H1 (cell line): ENCODE results near the gene UBE4A. TPM values are rescaled to one million over a fixed set of nuclear protein-coding genes. Genes with fewer than 3 reads are reported as not detected.

Experiments
- CTCF ChIA-PET: fragments of 300-600 bp; sonication (Branson Sonifier 250); formaldehyde crosslinking; loops from one replicate; lab custom pipeline; 2021; ENCODE audit not compliant: partially characterized antibody; lab: Charles Lee
- POLR2A ChIA-PET: fragments of 300-600 bp; sonication (Branson Sonifier 250); formaldehyde crosslinking; loops from one replicate; lab custom pipeline; 2021; ENCODE audit warnings: inconsistent platforms; ENCODE audit not compliant: partially characterized antibody; lab: Charles Lee
- DNase-seq, 2 experiments: peaks; one replicate each; pipeline versions ENCODE4 v3.0.0 to v3.0.0-alpha.2; 2010 to 2022; ENCODE audit warnings: low spot score in 2 of 2, low read depth in 1 of 2, mixed read lengths in 1 of 2
- FAIRE-seq: peaks from 2 replicates; lab custom pipeline; 2011; peaks lifted over from hg19 to GRCh38; lab: Jason Lieb, UNC
- H2AFZ ChIP-seq: 2 replicates; pipeline ENCODE4 v1.8.1; 2012; ENCODE audit warnings: low read length, inconsistent platforms
- H2AK5ac ChIP-seq: 2 replicates; pipeline ENCODE4 v1.6.1; 2013; ENCODE audit warnings: low read depth, low read length
- H2BK120ac ChIP-seq: replicated peaks from 2 replicates; pipeline ENCODE3; 2013; ENCODE audit warnings: low read depth, low read length, inconsistent platforms
- H2BK12ac ChIP-seq: 2 replicates; pipeline ENCODE4 v1.6.1; 2013; ENCODE audit warnings: low read depth, low read length
- H2BK15ac ChIP-seq: 2 replicates; pipeline ENCODE4 v1.6.1; 2013; ENCODE audit warnings: low read length
- H2BK20ac ChIP-seq: 2 replicates; pipeline ENCODE4 v1.6.1; 2013; ENCODE audit warnings: low read length
- H2BK5ac ChIP-seq: 2 replicates; pipeline ENCODE4 v1.6.1; 2013; ENCODE audit warnings: low read depth, low read length
- H3K14ac ChIP-seq: 2 replicates; pipeline ENCODE4 v1.6.1; 2013; ENCODE audit warnings: inconsistent platforms; ENCODE audit not compliant: insufficient read length
- H3K18ac ChIP-seq: 2 replicates; pipeline ENCODE4 v1.6.1; 2013; ENCODE audit warnings: low read length; ENCODE audit errors: extremely low read depth
- H3K23ac ChIP-seq: 2 replicates; pipeline ENCODE4 v1.6.1; 2013; ENCODE audit warnings: inconsistent platforms; ENCODE audit not compliant: insufficient read length
- H3K23me2 ChIP-seq: 2 replicates; pipeline ENCODE4 v1.6.1; 2013; ENCODE audit warnings: low read depth, low read length
- H3K27ac ChIP-seq: 2 replicates; pipeline ENCODE4 v1.6.1; 2011; ENCODE audit warnings: low read depth, low read length, inconsistent platforms
- H3K27me3 ChIP-seq, 4 experiments: replicated peaks in 1 of 4; 1 replicate in 1 of 4; 2 replicates in 3 of 4; pipeline versions ENCODE4 v1.6.1 to v1.8.1; 2011 to 2013; ENCODE audit warnings: low read length in 3 of 4, mild to moderate bottlenecking in 3 of 4, inconsistent platforms in 2 of 4, mixed read lengths in 2 of 4, moderate library complexity in 1 of 4; ENCODE audit not compliant: control insufficient read depth in 3 of 4, insufficient read depth in 3 of 4; ENCODE audit errors: extremely low read depth in 1 of 4
- H3K36me3 ChIP-seq, 4 experiments: 2 replicates each; pipeline versions ENCODE4 v1.6.1 to v1.8.1; 2011 to 2013; ENCODE audit warnings: mild to moderate bottlenecking in 4 of 4, low read length in 3 of 4, moderate library complexity in 2 of 4, control low read depth in 1 of 4, inconsistent platforms in 1 of 4; ENCODE audit not compliant: insufficient read depth in 4 of 4, control insufficient read depth in 2 of 4
- H3K4ac ChIP-seq: replicated peaks from 2 replicates; pipeline ENCODE3; 2013; ENCODE audit warnings: low read length, low read depth, mixed read lengths, inconsistent platforms; ENCODE audit not compliant: insufficient read length
- H3K4me1 ChIP-seq, 4 experiments: replicated peaks in 1 of 4; 1 replicate in 1 of 4; 2 replicates in 3 of 4; pipeline versions ENCODE4 v1.6.1 to v1.8.1; 2011 to 2013; ENCODE audit warnings: low read length in 3 of 4, inconsistent platforms in 2 of 4, mixed read lengths in 1 of 4; ENCODE audit not compliant: insufficient read depth in 4 of 4, control insufficient read depth in 3 of 4
- H3K4me2 ChIP-seq, 2 experiments: 2 replicates each; pipeline versions ENCODE4 v1.6.1 to v1.8.1; 2011 to 2013; ENCODE audit warnings: low read depth in 2 of 2, low read length in 2 of 2, control low read depth in 1 of 2, inconsistent platforms in 1 of 2, mild to moderate bottlenecking in 1 of 2; ENCODE audit not compliant: insufficient read depth in 1 of 2
- H3K4me3 ChIP-seq, 4 experiments: fragments of 200-600, 300-600 bp in 1 of 4; sonication (generic), shearing (Covaris generic), sonication (Bioruptor Twin) in 1 of 4; 2 replicates each; pipeline versions ENCODE4 v1.5.1 to v1.8.1; 2011 to 2016; ENCODE audit warnings: low read length in 4 of 4, low read depth in 3 of 4, control low read depth in 2 of 4, inconsistent platforms in 2 of 4, mild to moderate bottlenecking in 2 of 4, mixed read lengths in 1 of 4, moderate library complexity in 1 of 4; ENCODE audit not compliant: insufficient read depth in 2 of 4; ENCODE audit errors: extremely low read depth in 1 of 4
- H3K56ac ChIP-seq: replicated peaks from 2 replicates; pipeline ENCODE3; 2013; ENCODE audit warnings: low read depth, mild to moderate bottlenecking, mixed read lengths, low read length, inconsistent platforms; ENCODE audit not compliant: insufficient read length
- H3K79me1 ChIP-seq: 2 replicates; pipeline ENCODE4 v1.6.1; 2013; ENCODE audit warnings: low read depth, low read length, control low read depth
- H3K79me2 ChIP-seq, 2 experiments: 2 replicates each; pipeline versions ENCODE4 v1.6.1 to v1.8.1; 2012 to 2013; ENCODE audit warnings: low read length in 2 of 2, mild to moderate bottlenecking in 2 of 2, inconsistent platforms in 1 of 2; ENCODE audit not compliant: insufficient read depth in 2 of 2, control insufficient read depth in 1 of 2
- H3K9ac ChIP-seq, 4 experiments: replicated peaks in 1 of 4; 1 replicate in 1 of 4; 2 replicates in 3 of 4; pipeline versions ENCODE4 v1.6.1 to v1.8.1; 2011 to 2013; ENCODE audit warnings: low read depth in 3 of 4, low read length in 3 of 4, control low read depth in 2 of 4, mild to moderate bottlenecking in 2 of 4, moderate library complexity in 2 of 4, inconsistent platforms in 1 of 4; ENCODE audit errors: extremely low read depth in 1 of 4
- H3K9me3 ChIP-seq, 2 experiments: 2 replicates each; pipeline versions ENCODE4 v1.6.1 to v1.8.1; 2012 to 2013; ENCODE audit warnings: mild to moderate bottlenecking in 2 of 2, moderate library complexity in 2 of 2, control low read depth in 1 of 2, inconsistent platforms in 1 of 2, low read depth in 1 of 2, low read length in 1 of 2, mixed read lengths in 1 of 2; ENCODE audit not compliant: insufficient read depth in 2 of 2
- H4K20me1 ChIP-seq, 2 experiments: replicated peaks in 1 of 2; 2 replicates each; pipeline versions ENCODE3 to v1.8.1; 2011 to 2013; ENCODE audit warnings: inconsistent platforms in 2 of 2, low read length in 2 of 2, mild to moderate bottlenecking in 1 of 2; ENCODE audit not compliant: insufficient read depth in 2 of 2, control insufficient read depth in 1 of 2
- H4K5ac ChIP-seq: 2 replicates; pipeline ENCODE4 v1.6.1; 2013; ENCODE audit warnings: low read length, low read depth, mixed read lengths, inconsistent platforms; ENCODE audit not compliant: insufficient read length
- H4K8ac ChIP-seq: 2 replicates; pipeline ENCODE4 v1.8.0; 2013; ENCODE audit warnings: mild to moderate bottlenecking, moderate library complexity, low read length, inconsistent platforms; ENCODE audit not compliant: insufficient read depth; ENCODE audit errors: extremely low read depth
- H4K91ac ChIP-seq: replicated peaks from 2 replicates; pipeline ENCODE3; 2013; ENCODE audit warnings: low read length, mixed read lengths, inconsistent platforms; ENCODE audit not compliant: insufficient read length
- GTF2F1 ChIP-seq: IDR thresholded peaks from 2 replicates; pipeline ENCODE4 v1.6.1; 2012; ENCODE audit warnings: low read depth, low read length, improper control_type of control experiment, borderline replicate concordance
- JUND ChIP-seq: IDR thresholded peaks from 2 replicates; pipeline ENCODE4 v1.6.1; 2011; ENCODE audit warnings: mild to moderate bottlenecking, improper control_type of control experiment, low read length
- PHF8 ChIP-seq: fragments of 200-600 bp; sonication (generic); conservative IDR thresholded peaks from 2 replicates; pipeline ENCODE4 v1.7.1; 2012; ENCODE audit warnings: low read depth, mild to moderate bottlenecking, inconsistent platforms, low read length, moderate library complexity
- POLR2A ChIP-seq, 2 experiments: IDR thresholded peaks; 1 replicate in 1 of 2; 2 replicates in 1 of 2; pipeline ENCODE4 v1.6.1; 2011; ENCODE audit warnings: low read depth in 2 of 2, low read length in 2 of 2, mild to moderate bottlenecking in 2 of 2; ENCODE audit errors: control extremely low read depth in 1 of 2
- POLR2AphosphoS5 ChIP-seq: IDR thresholded peaks from 2 replicates; pipeline ENCODE4 v1.6.1; 2011; ENCODE audit warnings: low read depth, low read length
- POU5F1 ChIP-seq: IDR thresholded peaks from 2 replicates; pipeline ENCODE4 v1.6.1; 2011; ENCODE audit warnings: low read depth, mild to moderate bottlenecking, low read length, moderate library complexity
- RXRA ChIP-seq: IDR thresholded peaks from 2 replicates; pipeline ENCODE4 v1.6.1; 2011; ENCODE audit warnings: low read depth, mild to moderate bottlenecking, low read length, moderate library complexity; ENCODE audit not compliant: insufficient read depth
- SIRT6 ChIP-seq: IDR thresholded peaks from one replicate; pipeline ENCODE4 v1.7.1; 2012; ENCODE audit warnings: low read length, inconsistent platforms
- TAF1 ChIP-seq: IDR thresholded peaks from 2 replicates; pipeline ENCODE4 v1.6.1; 2011; ENCODE audit warnings: mild to moderate bottlenecking, low read depth, low read length
- TBP ChIP-seq: IDR thresholded peaks from 2 replicates; pipeline ENCODE4 v1.6.1; 2011; ENCODE audit warnings: low read depth, low read length, improper control_type of control experiment
- TCF12 ChIP-seq: IDR thresholded peaks from 2 replicates; pipeline ENCODE4 v1.6.1; 2011; ENCODE audit warnings: low read depth, mild to moderate bottlenecking, low read length
- YY1 ChIP-seq: IDR thresholded peaks from 2 replicates; pipeline ENCODE4 v1.6.1; 2011; ENCODE audit warnings: low read depth, mild to moderate bottlenecking, low read length
- WGBS, 2 experiments: shearing (Covaris generic) in 1 of 2; methylation state at CpG; one replicate each; pipeline versions ENCODE4 v1.1.6 to v1.1.7; 2013 to 2015; ENCODE audit warnings: low lambda C conversion rate in 2 of 2, mixed read lengths in 2 of 2, inconsistent platforms in 1 of 2, low coverage in 1 of 2, missing lambda C conversion rate in 1 of 2; ENCODE audit not compliant: insufficient replicate concordance in 2 of 2, insufficient coverage in 1 of 2, insufficient read length in 1 of 2; ENCODE audit errors: extremely low coverage in 1 of 2, missing lambda C conversion rate in 1 of 2; 5-methylcytosine and 5-hydroxymethylcytosine counted together
- polyA plus RNA-seq, 7 experiments: library from polyadenylated mRNA; depleted of rRNA in 3 of 7; stranded (reverse) in 5 of 7; unstranded in 2 of 7; fragments of >200 nt in 5 of 7; fragments of 200-250 nt in 2 of 7; gene quantifications; 1 replicate in 5 of 7; 2 replicates in 1 of 7; 4 replicates in 1 of 7; pipeline versions ENCODE4 v1.2.1 to v1.2.3, GENCODE V29; 2011 to 2013; ENCODE audit warnings: missing spikeins in 2 of 7, mixed read lengths in 2 of 7
- total RNA-seq: library from RNA; stranded (reverse); fragmentation: NEBNext Ultra II Directional; extraction: Animal tissue kit (Norgen Biotek cat#: 25700); gene quantifications from 2 replicates; pipeline ENCODE4 v1.2.1, GENCODE V29; 2021

The UBE4A gene
- total and polyA plus RNA-seq, 2 of the 8 experiments (the other 6 are each of a cell fraction or from before 2014, with no cell fraction given), result 11.3 to 34.5 TPM

- CTCF ChIA-PET, result interaction anchor here (0.6 to 1.4 kb wide), 3 partner anchors 33 to 174 kb away, joined by 3 to 4 read pairs (median 3); no protein-coding TSS in a partner anchor
- POLR2A ChIA-PET, result interaction anchor here (0.6 to 2.9 kb wide), 25 partner anchors 9 to 355 kb away, joined by 3 to 16 read pairs (median 5); partner anchors contain the start of genes ATP5MG, DDX6 and UBE4A
- Histone ChIP-seq H3K9ac (peak overlapping the region; percentile 46 to 64 (median 58)), H3K36me3 (peaks cover 0 to 3% (median 0%) of the 10 kb centered on the region in 4 experiments; a peak in 1 of 8 replicates), H3K27ac (peak overlapping the region; percentile 64; the same call in 1 of the 2 replicates), H2AK5ac (no peak overlapping the region), H2BK12ac (no peak overlapping the region; the same call in 1 of the 2 replicates), H3K4me3 (peak overlapping the region; percentile 69 to 91 (median 77)), H2BK20ac (no peak overlapping the region), H3K56ac (peak overlapping the region; percentile 18), H4K5ac (peak overlapping the region; percentile 91), H3K14ac (no peak overlapping the region), H3K79me1 (no peaks in the 10 kb centered on the region; the same call in 1 of the 2 replicates), H3K9me3 (no peaks in the 10 kb centered on the region), H2BK120ac (peak overlapping the region; percentile 4), H3K27me3 (no peaks in the 10 kb centered on the region), H4K91ac (peak overlapping the region; percentile 67), H4K20me1 (peaks cover 19 to 20% of the 10 kb centered on the region in 2 experiments), H4K8ac (peak overlapping the region; percentile 88; the same call in 1 of the 2 replicates), H3K23me2 (peaks cover 23% of the 10 kb centered on the region), H2AFZ (peak overlapping the region; percentile 11; the same call in 1 of the 2 replicates), H2BK5ac (peak overlapping the region; percentile 90), H3K4me2 (peak overlapping the region; percentile 75 to 100), H3K4ac (peak overlapping the region; percentile 16), H3K18ac (peak overlapping the region; percentile 84), H2BK15ac (peak overlapping the region; percentile 66; the same call in 1 of the 2 replicates), H3K79me2 (peaks cover 19 to 39% of the 10 kb centered on the region in 2 experiments), H3K23ac (no peak overlapping the region), H3K4me1 (peaks cover 0 to 18% (median 4%) of the 10 kb centered on the region in 4 experiments; a peak in 6 of 7 replicates)
- no peak for FAIRE-seq
- 2% methylated on average over 26 of the region's 34 CpGs; no CpG with 5 or more reads in 1 of the 2 experiments for WGBS, 2 experiments
- DNase-seq, result peak in 1 of 2 experiments; percentile 73
- TF ChIP-seq TCF12, result 0 out of 2 replicates have a peak, but pooled peaks have one; percentile 25
- TF ChIP-seq TAF1, result peak; percentile 60
- peak in 1 of 2 experiments; percentile 66; a peak in 1 of 3 replicates for TF ChIP-seq POLR2A (IDR thresholded peaks at IDR 0.05; ENCODE audit: control extremely low read depth in 1 of 2, low read depth in 2 of 2, low read length in 2 of 2)
- 0 out of 2 replicates have a peak, but pooled peaks have one; percentile 36 for TF ChIP-seq RXRA
- TF ChIP-seq PHF8, result peak; percentile 50
- TF ChIP-seq GTF2F1, result peak; percentile 22; the same call in 1 of the 2 replicates
- peak; percentile 3 for TF ChIP-seq POLR2AphosphoS5
- no peak for TF ChIP-seq POU5F1
- no peak for TF ChIP-seq SIRT6
- TF ChIP-seq JUND, result no peak
- no peak; the same call in 1 of the 2 replicates for TF ChIP-seq TBP
- TF ChIP-seq YY1, result 0 out of 2 replicates have a peak, but pooled peaks have one; percentile 26
These were observed 76.0 kb downstream of the UBE4A start for GRCh38 chr11:118435290-118435892.
